OCI-LY1 (cell line): ENCODE results near the gene RBM24.

ENCODE experiments used
- H2AFZ ChIP-seq: fragments of 200-600 bp; sonication (generic), shearing (Covaris generic); 2 replicates; pipeline ENCODE4 v1.6.0; 2014; ENCODE audit warnings: antibody characterized with exemption, mild to moderate bottlenecking, low read length
- H3F3A ChIP-seq: fragments of 200-600 bp; sonication (generic), shearing (Covaris generic); 2 replicates; pipeline ENCODE4 v1.6.0; 2014; ENCODE audit warnings: mild to moderate bottlenecking, antibody characterized with exemption, low read length, moderate library complexity; ENCODE audit not compliant: insufficient read depth
- H3K27ac ChIP-seq: fragments of 200-600 bp; sonication (generic); 2 replicates; pipeline ENCODE4 v1.5.1; 2014; ENCODE audit warnings: low read length, mixed run types, mild to moderate bottlenecking, low read depth; ENCODE audit not compliant: poor library complexity, severe bottlenecking
- H3K27me3 ChIP-seq: fragments of 200-600 bp; sonication (generic); 2 replicates; pipeline ENCODE4 v1.6.0; 2014; ENCODE audit warnings: antibody characterized with exemption, mild to moderate bottlenecking, low read length, moderate library complexity; ENCODE audit not compliant: insufficient read depth
- H3K36me3 ChIP-seq: fragments of 200-600 bp; sonication (generic); 2 replicates; pipeline ENCODE4 v1.6.1; 2014; ENCODE audit warnings: mild to moderate bottlenecking, antibody characterized with exemption, low read length, moderate library complexity, mixed read lengths; ENCODE audit not compliant: insufficient read depth
- H3K4me1 ChIP-seq: fragments of 200-600 bp; sonication (generic); 2 replicates; pipeline ENCODE4 v1.5.1; 2014; ENCODE audit warnings: mild to moderate bottlenecking, low read length, moderate library complexity; ENCODE audit not compliant: insufficient read depth, severe bottlenecking
- H3K4me2 ChIP-seq: fragments of 200-600 bp; sonication (generic), shearing (Covaris generic); 2 replicates; pipeline ENCODE4 v1.6.1; 2014; ENCODE audit warnings: low read length
- H3K4me3 ChIP-seq: fragments of 200-600 bp; sonication (generic); 2 replicates; pipeline ENCODE4 v1.5.1; 2014; ENCODE audit warnings: low read length, low read depth, mild to moderate bottlenecking, mixed read lengths; ENCODE audit not compliant: poor library complexity, severe bottlenecking
- H3K79me2 ChIP-seq: fragments of 200-600 bp; shearing (Covaris generic); 2 replicates; pipeline ENCODE4 v1.6.1; 2016; ENCODE audit warnings: mixed run types, low read length, mixed read lengths; ENCODE audit not compliant: insufficient read depth
- H3K9ac ChIP-seq: fragments of 200-600 bp; sonication (generic), shearing (Covaris generic); 2 replicates; pipeline ENCODE4 v1.6.1; 2014; ENCODE audit warnings: mild to moderate bottlenecking, low read length, mixed read lengths
- H3K9me2 ChIP-seq: fragments of 200-600 bp; sonication (generic), shearing (Covaris generic); 2 replicates; pipeline ENCODE4 v1.6.1; 2014; ENCODE audit warnings: low read depth, mild to moderate bottlenecking, low read length, mixed read lengths
- H3K9me3 ChIP-seq: fragments of 200-600 bp; shearing (Covaris generic); 2 replicates; pipeline ENCODE4 v1.6.1; 2014; ENCODE audit warnings: low read length, mixed read lengths
- H4K20me1 ChIP-seq: fragments of 200-600 bp; sonication (generic), shearing (Covaris generic); 2 replicates; pipeline ENCODE4 v1.6.0; 2016; ENCODE audit warnings: mild to moderate bottlenecking, low read length; ENCODE audit not compliant: insufficient read depth
- EZH2 ChIP-seq: fragments of 200-600 bp; sonication (generic), shearing (Covaris generic); IDR thresholded peaks from 2 replicates; pipeline ENCODE4 v1.8.0; 2017; ENCODE audit warnings: borderline replicate concordance, mixed run types, mild to moderate bottlenecking, antibody characterized with exemption, low read length, moderate library complexity, mixed read lengths
- TF ChIP-seq, protein P1 (sequence below): fragments of 200-600 bp; sonication (generic), shearing (Covaris generic); IDR thresholded peaks from 2 replicates; pipeline ENCODE4 v1.5.1; 2017; ENCODE audit warnings: mild to moderate bottlenecking, antibody characterized with exemption, low read length, moderate library complexity, mixed read lengths

The RBM24 gene

DNA sequence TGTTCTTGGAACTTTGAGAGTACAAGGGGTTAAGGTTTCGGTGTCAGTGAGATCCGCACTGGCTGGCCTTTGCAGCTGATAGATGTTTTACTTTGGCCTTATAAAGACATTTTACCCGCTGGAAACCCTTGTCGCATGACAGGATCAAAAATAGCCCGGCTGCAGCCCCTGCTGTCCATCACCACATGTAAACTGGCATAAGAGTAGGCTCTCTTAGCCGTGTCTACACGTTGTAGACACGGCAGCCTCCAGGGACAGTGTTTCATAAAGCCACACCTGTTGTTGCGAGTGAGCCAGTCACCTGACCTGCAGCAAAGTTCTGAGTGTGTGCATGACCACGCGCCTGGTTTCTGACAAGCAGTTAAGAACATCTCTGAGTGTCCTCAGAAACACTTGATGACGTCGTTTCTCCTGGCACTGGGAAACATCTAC is 8.5 kb downstream of the RBM24 start:
- no peak overlapping the region for H3K27ac ChIP-seq
- H3K36me3 ChIP-seq = no peaks in the 10 kb centered on the region

DNA sequence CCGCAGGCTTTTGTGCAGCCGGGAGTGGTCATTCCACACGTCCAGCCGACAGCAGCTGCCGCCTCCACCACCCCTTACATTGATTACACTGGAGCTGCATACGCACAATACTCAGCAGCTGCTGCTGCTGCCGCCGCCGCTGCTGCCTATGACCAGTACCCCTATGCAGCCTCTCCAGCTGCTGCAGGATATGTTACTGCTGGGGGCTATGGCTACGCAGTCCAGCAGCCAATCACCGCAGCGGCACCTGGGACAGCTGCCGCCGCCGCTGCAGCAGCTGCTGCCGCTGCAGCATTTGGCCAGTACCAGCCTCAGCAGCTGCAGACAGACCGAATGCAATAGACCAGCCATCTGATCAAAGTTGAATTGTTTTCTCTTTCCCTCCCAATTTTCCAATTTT is 10.6 kb downstream of the RBM24 start:
- Histone ChIP-seq H3K27me3 (no peaks in the 10 kb centered on the region), H3F3A (no peaks in the 10 kb centered on the region), H3K4me2 (no peak overlapping the region), H3K9me2 (no peaks in the 10 kb centered on the region), H3K9me3 (no peaks in the 10 kb centered on the region), H3K27ac (no peak overlapping the region), H3K4me3 (no peak overlapping the region), H3K36me3 (no peaks in the 10 kb centered on the region), H4K20me1 (no peaks in the 10 kb centered on the region), H3K4me1 (no peaks in the 10 kb centered on the region), H2AFZ (no peak overlapping the region), H3K79me2 (no peaks in the 10 kb centered on the region), H3K9ac (no peak overlapping the region)
- no peak for TF ChIP-seq EZH2

More for the DNA sequence above, 8.5 kb downstream of the RBM24 start:
- no peaks in the 10 kb centered on the region for H3K27me3 ChIP-seq
- no peak overlapping the region for H3K9ac ChIP-seq
- H3F3A ChIP-seq = no peaks in the 10 kb centered on the region
- no peak overlapping the region for H3K4me3 ChIP-seq
- no peaks in the 10 kb centered on the region for H3K9me2 ChIP-seq
- H2AFZ ChIP-seq = no peak overlapping the region
- TF ChIP-seq, protein P1, sequence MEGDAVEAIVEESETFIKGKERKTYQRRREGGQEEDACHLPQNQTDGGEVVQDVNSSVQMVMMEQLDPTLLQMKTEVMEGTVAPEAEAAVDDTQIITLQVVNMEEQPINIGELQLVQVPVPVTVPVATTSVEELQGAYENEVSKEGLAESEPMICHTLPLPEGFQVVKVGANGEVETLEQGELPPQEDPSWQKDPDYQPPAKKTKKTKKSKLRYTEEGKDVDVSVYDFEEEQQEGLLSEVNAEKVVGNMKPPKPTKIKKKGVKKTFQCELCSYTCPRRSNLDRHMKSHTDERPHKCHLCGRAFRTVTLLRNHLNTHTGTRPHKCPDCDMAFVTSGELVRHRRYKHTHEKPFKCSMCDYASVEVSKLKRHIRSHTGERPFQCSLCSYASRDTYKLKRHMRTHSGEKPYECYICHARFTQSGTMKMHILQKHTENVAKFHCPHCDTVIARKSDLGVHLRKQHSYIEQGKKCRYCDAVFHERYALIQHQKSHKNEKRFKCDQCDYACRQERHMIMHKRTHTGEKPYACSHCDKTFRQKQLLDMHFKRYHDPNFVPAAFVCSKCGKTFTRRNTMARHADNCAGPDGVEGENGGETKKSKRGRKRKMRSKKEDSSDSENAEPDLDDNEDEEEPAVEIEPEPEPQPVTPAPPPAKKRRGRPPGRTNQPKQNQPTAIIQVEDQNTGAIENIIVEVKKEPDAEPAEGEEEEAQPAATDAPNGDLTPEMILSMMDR = no peak
- no peak for TF ChIP-seq EZH2
- no peak overlapping the region for H3K4me2 ChIP-seq
- H4K20me1 ChIP-seq = no peaks in the 10 kb centered on the region
- no peaks in the 10 kb centered on the region for H3K79me2 ChIP-seq
- no peaks in the 10 kb centered on the region for H3K9me3 ChIP-seq
- no peaks in the 10 kb centered on the region for H3K4me1 ChIP-seq

DNA sequence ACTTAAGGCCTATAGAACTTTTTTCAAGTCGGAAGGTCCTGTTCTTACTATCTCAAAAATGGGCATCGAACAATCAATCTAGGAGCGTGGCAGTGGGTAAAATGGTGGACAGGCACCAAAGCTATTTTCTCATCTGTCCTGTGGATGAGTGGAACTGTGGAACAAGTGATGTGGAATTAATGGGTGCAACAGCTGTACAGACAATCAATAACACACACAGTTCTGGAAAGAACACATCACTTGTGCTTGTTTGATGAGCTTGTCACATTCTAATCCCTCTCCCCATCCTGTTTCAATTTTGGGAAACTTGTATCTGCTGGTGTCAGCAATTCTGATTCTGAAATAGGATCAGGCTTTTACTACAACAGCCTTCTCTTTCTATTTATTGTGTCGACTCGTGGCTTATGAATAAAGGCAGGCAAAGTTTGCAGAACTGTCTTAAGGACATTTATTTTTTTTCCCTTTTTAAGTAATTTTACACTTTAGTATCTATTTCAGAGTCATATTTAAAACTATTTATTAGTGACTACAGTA is 11.5 kb downstream of the RBM24 start:
- H3K36me3 ChIP-seq = no peaks in the 10 kb centered on the region
- H3F3A ChIP-seq = no peaks in the 10 kb centered on the region
- H3K27me3 ChIP-seq = no peaks in the 10 kb centered on the region
- no peak overlapping the region for H3K9ac ChIP-seq
- no peaks in the 10 kb centered on the region for H3K9me3 ChIP-seq
- no peaks in the 10 kb centered on the region for H3K79me2 ChIP-seq
- H3K9me2 ChIP-seq = no peaks in the 10 kb centered on the region
- TF ChIP-seq EZH2 = no peak
- H3K4me1 ChIP-seq = no peaks in the 10 kb centered on the region
- no peak overlapping the region for H3K4me3 ChIP-seq
- H2AFZ ChIP-seq = no peak overlapping the region
- H3K27ac ChIP-seq = no peak overlapping the region
- no peak overlapping the region for H3K4me2 ChIP-seq
- H4K20me1 ChIP-seq = no peaks in the 10 kb centered on the region

- H3K27ac ChIP-seq = no peak overlapping the region
- no peaks in the 10 kb centered on the region for H4K20me1 ChIP-seq
- H3K9ac ChIP-seq = no peak overlapping the region
- no peaks in the 10 kb centered on the region for H3K9me3 ChIP-seq
- no peaks in the 10 kb centered on the region for H3K36me3 ChIP-seq
- TF ChIP-seq EZH2 = no peak
- TF ChIP-seq, protein P1 = no peak
- no peaks in the 10 kb centered on the region for H3K9me2 ChIP-seq
- no peak overlapping the region for H2AFZ ChIP-seq
- no peaks in the 10 kb centered on the region for H3K79me2 ChIP-seq
- H3K4me3 ChIP-seq = no peak overlapping the region
- no peaks in the 10 kb centered on the region for H3K27me3 ChIP-seq
- no peak overlapping the region for H3K4me2 ChIP-seq
- H3K4me1 ChIP-seq = no peaks in the 10 kb centered on the region
- no peaks in the 10 kb centered on the region for H3F3A ChIP-seq
These were observed 12.2 kb downstream of the RBM24 start for GRCh38 chr6:17293395-17293794.
